Esophagus (tissue), 2 donors: Measurements from ENCODE around the gene XIRP2. TPM values are rescaled to one million over a fixed set of nuclear protein-coding genes. Genes with fewer than 3 reads are reported as not detected.
"Not testable (repeated sequence)": the region's sequence is repeated elsewhere in the genome, so short reads cannot be mapped to it uniquely, and the experiment has no call there.

Experiments
- H3K27ac ChIP-seq, 2 donors: one replicate each; pipeline ENCODE4 v1.5.1; 2013; ENCODE audit warnings: low read depth in 2 of 2, mild to moderate bottlenecking in 2 of 2, inconsistent platforms in 1 of 2, low read length in 1 of 2, moderate library complexity in 1 of 2
- H3K27me3 ChIP-seq, 2 donors: one replicate each; pipeline ENCODE4 v1.6.1; 2013; ENCODE audit warnings: low read length in 2 of 2, control low read depth in 1 of 2, mild to moderate bottlenecking in 1 of 2; ENCODE audit not compliant: insufficient read depth in 2 of 2, control insufficient read depth in 1 of 2
- H3K36me3 ChIP-seq, 2 donors: one replicate each; pipeline ENCODE4 v1.6.1; 2013; ENCODE audit warnings: low read length in 1 of 2; ENCODE audit not compliant: control insufficient read depth in 2 of 2, insufficient read depth in 2 of 2
- H3K4me1 ChIP-seq, 2 donors: one replicate each; pipeline ENCODE4 v1.6.1; 2013; ENCODE audit warnings: low read length in 1 of 2; ENCODE audit not compliant: control insufficient read depth in 2 of 2, insufficient read depth in 2 of 2
- H3K4me3 ChIP-seq, 2 donors: one replicate each; pipeline ENCODE4 v1.5.1; 2013; ENCODE audit warnings: low read length in 2 of 2, mild to moderate bottlenecking in 2 of 2, low read depth in 1 of 2, moderate library complexity in 1 of 2
- H3K9me3 ChIP-seq, 2 donors: one replicate each; pipeline ENCODE4 v1.6.1; 2013; ENCODE audit warnings: mild to moderate bottlenecking in 2 of 2, low read depth in 1 of 2, low read length in 1 of 2, moderate library complexity in 1 of 2; ENCODE audit not compliant: control insufficient read depth in 2 of 2, insufficient read depth in 1 of 2
- WGBS, 2 donors: extraction: QIAGEN DNeasy Blood & Tissue Kit; methylation state at CpG; one replicate each; pipeline ENCODE4 v1.1.7; 2013; 5-methylcytosine and 5-hydroxymethylcytosine counted together
- polyA plus RNA-seq, 2 donors: library from polyadenylated mRNA; stranded (reverse); fragments of 200-250 nt; gene quantifications; one replicate each; pipeline ENCODE4 v1.2.3, GENCODE V29; 2013
- donor health status: healthy with polysubstance abuse.
- donor health status: Bipolar disorder and iron deficiency.

XIRP2 gene
- polyA plus RNA-seq, 2 donors: 0.10 to 0.13 TPM

- not testable (repeated sequence) for H3K4me1 ChIP-seq, H3K27me3 ChIP-seq, H3K9me3 ChIP-seq, H3K36me3 ChIP-seq, H3K4me3 ChIP-seq, H3K27ac ChIP-seq
Measured at GRCh38 chr2:167109682-167110081, 221.4 kb downstream of the XIRP2 start.

- Histone ChIP-seq H3K9me3 (no peaks in the 10 kb centered on the region), H3K4me1 (no peaks in the 10 kb centered on the region), H3K27ac (no peak overlapping the region), H3K36me3 (no peaks in the 10 kb centered on the region), H3K4me3 (no peak overlapping the region), H3K27me3 (no peaks in the 10 kb centered on the region)
Measured at GRCh38 chr2:167110345-167110744, 222.1 kb downstream of the XIRP2 start.

GRCh38 chr2:167114018-167114417 is 225.7 kb downstream of the XIRP2 start:
- 72 to 77% methylated on average over 4 of the region's 4 CpGs for WGBS, 2 donors

GRCh38 chr2:167115541-167115940 is 227.3 kb downstream of the XIRP2 start:
- Histone ChIP-seq H3K27me3 (no peaks in the 10 kb centered on the region), H3K4me1 (no peaks in the 10 kb centered on the region), H3K4me3 (no peak overlapping the region), H3K36me3 (no peaks in the 10 kb centered on the region), H3K9me3 (no peaks in the 10 kb centered on the region), H3K27ac (no peak overlapping the region)

More at GRCh38 chr2:167114018-167114417, 225.7 kb downstream of the XIRP2 start:
- Histone ChIP-seq H3K4me1 (no peaks in the 10 kb centered on the region), H3K27me3 (no peaks in the 10 kb centered on the region), H3K4me3 (no peak overlapping the region), H3K9me3 (no peaks in the 10 kb centered on the region), H3K36me3 (no peaks in the 10 kb centered on the region), H3K27ac (no peak overlapping the region)

- Histone ChIP-seq H3K4me1 (no peaks in the 10 kb centered on the region), H3K27ac (no peak overlapping the region)
- 54 to 58% methylated on average over 2 of the region's 2 CpGs for WGBS, 2 donors
Measured at GRCh38 chr2:167122389-167122788, 234.1 kb downstream of the XIRP2 start.

GRCh38 chr2:167126165-167126564 is 237.9 kb downstream of the XIRP2 start:
- 60 to 69% methylated on average over 3 of the region's 3 CpGs for WGBS, 2 donors
- no peaks in the 10 kb centered on the region for H3K4me1 ChIP-seq

More at GRCh38 chr2:167122389-167122788, 234.1 kb downstream of the XIRP2 start:
- Histone ChIP-seq H3K36me3 (no peaks in the 10 kb centered on the region), H3K9me3 (no peaks in the 10 kb centered on the region), H3K27me3 (no peaks in the 10 kb centered on the region), H3K4me3 (no peak overlapping the region)

GRCh38 chr2:167127135-167127534 is 238.9 kb downstream of the XIRP2 start:
- Histone ChIP-seq H3K27ac (no peak overlapping the region), H3K4me3 (no peak overlapping the region), H3K9me3 (no peaks in the 10 kb centered on the region), H3K4me1 (no peaks in the 10 kb centered on the region), H3K27me3 (no peaks in the 10 kb centered on the region), H3K36me3 (no peaks in the 10 kb centered on the region)
- WGBS, 2 donors: 11 to 17% methylated on average over 1 of the region's 1 CpG

More at GRCh38 chr2:167126165-167126564, 237.9 kb downstream of the XIRP2 start:
- Histone ChIP-seq H3K27me3 (no peaks in the 10 kb centered on the region), H3K9me3 (no peaks in the 10 kb centered on the region), H3K36me3 (no peaks in the 10 kb centered on the region), H3K4me3 (no peak overlapping the region), H3K27ac (no peak overlapping the region)

- Histone ChIP-seq H3K27me3 (no peaks in the 10 kb centered on the region), H3K4me3 (no peak overlapping the region), H3K27ac (no peak overlapping the region), H3K4me1 (no peaks in the 10 kb centered on the region), H3K9me3 (no peaks in the 10 kb centered on the region), H3K36me3 (no peaks in the 10 kb centered on the region)
- WGBS, 2 donors: 94 to 95% methylated on average over 9 of the region's 9 CpGs
Measured at GRCh38 chr2:167128130-167128529, 239.8 kb downstream of the XIRP2 start.

GRCh38 chr2:167132066-167132465 is 243.8 kb downstream of the XIRP2 start:
- Histone ChIP-seq H3K36me3 (no peaks in the 10 kb centered on the region), H3K4me3 (no peak overlapping the region), H3K4me1 (no peaks in the 10 kb centered on the region), H3K9me3 (no peaks in the 10 kb centered on the region), H3K27me3 (no peaks in the 10 kb centered on the region), H3K27ac (no peak overlapping the region)
- 88 to 92% methylated on average over 1 of the region's 1 CpG for WGBS, 2 donors

GRCh38 chr2:167132906-167133555 is 244.8 kb downstream of the XIRP2 start:
- H3K9me3 ChIP-seq: no peaks in the 10 kb centered on the region
- no peak overlapping the region for H3K4me3 ChIP-seq
- 71 to 79% methylated on average over 3 of the region's 3 CpGs for WGBS, 2 donors
- H3K27ac ChIP-seq: no peak overlapping the region
- H3K27me3 ChIP-seq: no peaks in the 10 kb centered on the region
- H3K4me1 ChIP-seq: no peaks in the 10 kb centered on the region
- no peaks in the 10 kb centered on the region for H3K36me3 ChIP-seq
